GM12801 (cell line): ENCODE data around the gene WSCD1.

Experiments used
- TF ChIP-seq, protein P1 (sequence below): IDR thresholded peaks from one replicate; pipeline ENCODE4 v1.5.1; 2011; ENCODE audit warnings: control low read depth; ENCODE audit not compliant: insufficient read length; ENCODE audit errors: extremely low read depth

Gene WSCD1

DNA sequence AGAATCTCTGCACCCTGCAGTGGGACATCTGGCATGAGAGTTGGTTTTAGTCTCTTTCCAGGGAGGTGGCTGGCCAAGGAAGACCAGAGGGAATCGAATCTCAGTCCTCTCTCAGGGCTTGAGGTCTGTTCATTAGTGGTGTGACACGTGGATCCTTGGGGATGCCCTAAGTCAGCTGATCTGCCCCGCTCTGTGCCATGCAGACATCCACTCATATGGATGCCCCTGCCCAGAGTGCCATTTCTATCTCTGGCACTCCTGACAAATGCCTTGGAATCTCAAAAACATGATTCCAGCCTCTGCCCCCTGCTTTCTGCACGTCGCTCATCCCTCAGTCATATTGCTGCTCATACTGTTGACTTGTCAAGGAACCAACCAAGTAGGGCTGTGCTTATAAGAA is 38.8 kb downstream of the WSCD1 start:
- TF ChIP-seq, protein P1, sequence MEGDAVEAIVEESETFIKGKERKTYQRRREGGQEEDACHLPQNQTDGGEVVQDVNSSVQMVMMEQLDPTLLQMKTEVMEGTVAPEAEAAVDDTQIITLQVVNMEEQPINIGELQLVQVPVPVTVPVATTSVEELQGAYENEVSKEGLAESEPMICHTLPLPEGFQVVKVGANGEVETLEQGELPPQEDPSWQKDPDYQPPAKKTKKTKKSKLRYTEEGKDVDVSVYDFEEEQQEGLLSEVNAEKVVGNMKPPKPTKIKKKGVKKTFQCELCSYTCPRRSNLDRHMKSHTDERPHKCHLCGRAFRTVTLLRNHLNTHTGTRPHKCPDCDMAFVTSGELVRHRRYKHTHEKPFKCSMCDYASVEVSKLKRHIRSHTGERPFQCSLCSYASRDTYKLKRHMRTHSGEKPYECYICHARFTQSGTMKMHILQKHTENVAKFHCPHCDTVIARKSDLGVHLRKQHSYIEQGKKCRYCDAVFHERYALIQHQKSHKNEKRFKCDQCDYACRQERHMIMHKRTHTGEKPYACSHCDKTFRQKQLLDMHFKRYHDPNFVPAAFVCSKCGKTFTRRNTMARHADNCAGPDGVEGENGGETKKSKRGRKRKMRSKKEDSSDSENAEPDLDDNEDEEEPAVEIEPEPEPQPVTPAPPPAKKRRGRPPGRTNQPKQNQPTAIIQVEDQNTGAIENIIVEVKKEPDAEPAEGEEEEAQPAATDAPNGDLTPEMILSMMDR, result no peak

- TF ChIP-seq, protein P1, result no peak
These were observed 39.4 kb downstream of the WSCD1 start for GRCh38 chr17:6109536-6109935.

DNA sequence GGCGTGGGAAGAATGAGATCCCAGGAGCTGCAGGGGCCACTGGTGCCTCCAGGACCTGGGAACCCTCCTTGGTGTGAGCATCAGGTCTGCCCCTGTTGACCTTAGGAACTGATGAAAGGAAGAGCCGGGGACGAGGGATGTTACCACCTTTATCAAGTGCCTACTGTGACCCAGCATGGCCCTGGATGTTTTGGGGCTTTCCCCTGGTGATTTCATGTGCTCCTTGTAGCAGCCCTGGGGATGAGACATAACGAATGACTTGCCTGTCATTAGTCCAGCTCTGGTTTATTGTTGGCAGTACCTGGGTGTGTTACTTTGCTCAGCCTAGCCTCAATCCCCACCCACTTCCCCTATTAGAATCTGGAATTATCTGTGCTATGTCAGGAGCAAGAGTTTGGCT is 39.9 kb downstream of the WSCD1 start:
- TF ChIP-seq, protein P1, result no peak

DNA sequence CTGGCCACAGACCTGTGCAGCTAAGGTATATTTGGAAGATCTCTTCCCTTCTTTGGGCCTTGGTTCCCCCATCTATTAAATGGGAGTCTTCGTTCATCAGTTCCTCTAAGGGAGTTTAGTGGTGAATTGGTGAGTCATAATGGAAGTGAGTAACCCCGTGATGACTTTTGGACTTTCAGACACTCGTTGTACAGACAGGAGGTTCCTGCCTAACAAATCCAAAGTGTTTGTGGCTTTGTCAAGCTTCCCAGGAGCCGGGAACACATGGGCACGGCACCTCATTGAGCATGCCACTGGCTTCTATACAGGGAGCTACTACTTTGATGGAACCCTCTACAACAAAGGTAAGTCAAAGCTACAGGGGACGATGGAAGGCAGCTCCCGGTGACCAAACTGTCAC is 40.4 kb downstream of the WSCD1 start:
- TF ChIP-seq, protein P1, result no peak

DNA sequence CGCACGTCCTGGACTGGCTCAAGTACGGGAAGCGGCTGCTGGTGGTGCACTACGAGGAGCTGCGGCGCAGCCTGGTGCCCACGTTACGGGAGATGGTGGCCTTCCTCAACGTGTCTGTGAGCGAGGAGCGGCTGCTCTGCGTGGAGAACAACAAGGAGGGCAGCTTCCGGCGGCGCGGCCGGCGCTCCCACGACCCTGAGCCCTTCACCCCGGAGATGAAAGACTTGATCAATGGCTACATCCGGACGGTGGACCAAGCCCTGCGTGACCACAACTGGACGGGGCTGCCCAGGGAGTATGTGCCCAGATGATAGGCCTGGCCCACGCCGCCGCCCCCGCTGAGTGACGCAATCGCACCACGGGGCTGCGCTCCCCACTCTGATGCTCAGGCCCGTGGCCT is 50.2 kb downstream of the WSCD1 start:
- TF ChIP-seq, protein P1, result no peak

- TF ChIP-seq, protein P1, result no peak
These were observed 54.7 kb downstream of the WSCD1 start for GRCh38 chr17:6124856-6125255.

GRCh38 chr17:6126768-6127167 is 56.6 kb downstream of the WSCD1 start:
- TF ChIP-seq, protein P1, result no peak

DNA sequence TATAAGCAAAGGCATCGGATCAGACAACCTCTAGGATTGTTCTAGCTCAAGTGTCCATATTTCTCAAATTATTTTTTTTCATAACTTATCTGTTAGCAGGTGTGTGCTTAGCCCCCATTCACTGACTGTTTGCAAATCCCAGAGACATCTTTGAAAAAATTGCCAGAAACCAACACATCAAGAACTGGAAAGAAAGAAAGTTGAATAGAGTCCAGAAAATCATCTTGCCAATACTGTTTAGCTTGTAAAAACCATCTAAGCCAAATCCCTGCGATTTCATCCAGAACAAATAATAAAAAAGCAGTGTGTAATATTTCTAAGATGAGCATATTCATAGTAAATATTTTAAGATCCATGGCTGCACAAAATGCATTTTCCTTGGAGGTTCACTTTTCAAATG is 64.5 kb downstream of the WSCD1 start:
- TF ChIP-seq, protein P1, result no peak
